IMR-90 (cell line): ENCODE measurements around the gene GCC1. TPM values are rescaled to one million over a fixed set of nuclear protein-coding genes. Genes with fewer than 3 reads are reported as not detected.

ENCODE experiments used
- ATAC-seq: fragments of 200-7000 bp; cut with Tn5 transposase; 2 replicates; pipeline ENCODE4 v1.9.1; 2020; ENCODE audit warnings: low read depth, mild to moderate bottlenecking, moderate library complexity
- BruUV-seq: library from RNA; stranded (reverse); fragments of 400-500 nt; replicated peaks from 2 replicates; lab custom pipeline; 2021; lab: Mats Ljungman, UMichigan
- CTCF ChIA-PET: fragments of 300-600 bp; formaldehyde crosslinking; extraction: SDS; loops from one replicate; lab custom pipeline; 2021; ENCODE audit warnings: antibody characterized with exemption; lab: Yijun Ruan, JAX
- POLR2A ChIA-PET: fragments of 300-600 bp; sonication (Branson Sonifier 250); formaldehyde crosslinking; loops from one replicate; lab custom pipeline; 2022; ENCODE audit warnings: antibody characterized with exemption; ENCODE audit not compliant: unreplicated experiment; lab: Charles Lee
- DNase-seq: peaks from one replicate; pipeline ENCODE4 v3.0.0; 2013
- H2AFZ ChIP-seq: replicated peaks from 2 replicates; pipeline ENCODE3; 2013; ENCODE audit warnings: low read length, mild to moderate bottlenecking; ENCODE audit not compliant: poor library complexity
- H2AK5ac ChIP-seq: 2 replicates; pipeline ENCODE4 v1.6.1; 2013; ENCODE audit warnings: low read depth, low read length, inconsistent platforms
- H2AK9ac ChIP-seq: replicated peaks from 2 replicates; pipeline ENCODE3; 2013; ENCODE audit warnings: mild to moderate bottlenecking, low read depth, low read length, moderate library complexity; ENCODE audit not compliant: poor library complexity
- H2BK120ac ChIP-seq: 2 replicates; pipeline ENCODE4 v1.6.1; 2013; ENCODE audit warnings: low read depth, low read length, inconsistent platforms
- H2BK15ac ChIP-seq: 3 replicates; pipeline ENCODE4 v1.6.1; 2013; ENCODE audit warnings: low read depth, low read length, inconsistent platforms
- H2BK20ac ChIP-seq: 2 replicates; pipeline ENCODE4 v1.6.1; 2013; ENCODE audit warnings: low read depth, mild to moderate bottlenecking, inconsistent platforms, low read length, moderate library complexity
- H2BK5ac ChIP-seq: 2 replicates; pipeline ENCODE4 v1.6.1; 2013; ENCODE audit warnings: mild to moderate bottlenecking, low read depth, low read length, inconsistent platforms; ENCODE audit not compliant: poor library complexity, severe bottlenecking
- H3K14ac ChIP-seq: replicated peaks from 2 replicates; pipeline ENCODE4 v1.6.1; 2013; ENCODE audit warnings: low read depth, low read length, inconsistent platforms
- H3K18ac ChIP-seq: 2 replicates; pipeline ENCODE4 v1.6.1; 2013; ENCODE audit warnings: low read depth, low read length, control low read depth
- H3K23ac ChIP-seq: 2 replicates; pipeline ENCODE4 v1.6.1; 2013; ENCODE audit warnings: low read depth, low read length, inconsistent platforms
- H3K27ac ChIP-seq: 2 replicates; pipeline ENCODE4 v1.5.1; 2013; ENCODE audit warnings: mild to moderate bottlenecking, control low read depth, low read length; ENCODE audit not compliant: insufficient read depth
- H3K27me3 ChIP-seq: 2 replicates; pipeline ENCODE4 v1.6.1; 2013; ENCODE audit warnings: low read length; ENCODE audit not compliant: control insufficient read depth, insufficient read depth
- H3K36me3 ChIP-seq: 2 replicates; pipeline ENCODE4 v1.6.1; 2013; ENCODE audit warnings: low read length, mixed read lengths; ENCODE audit not compliant: control insufficient read depth, insufficient read depth
- H3K4ac ChIP-seq: 2 replicates; pipeline ENCODE4 v1.6.1; 2013; ENCODE audit warnings: low read depth, low read length, inconsistent platforms
- H3K4me1 ChIP-seq: 2 replicates; pipeline ENCODE4 v1.6.1; 2013; ENCODE audit warnings: low read length, mixed read lengths; ENCODE audit not compliant: control insufficient read depth, insufficient read depth
- H3K4me2 ChIP-seq: 2 replicates; pipeline ENCODE4 v1.6.1; 2013; ENCODE audit warnings: low read depth, mild to moderate bottlenecking, control low read depth, low read length, moderate library complexity
- H3K4me3 ChIP-seq: 2 replicates; pipeline ENCODE4 v1.5.1; 2013; ENCODE audit warnings: low read depth, mild to moderate bottlenecking, control low read depth, low read length, moderate library complexity; ENCODE audit not compliant: insufficient read depth
- H3K56ac ChIP-seq: 2 replicates; pipeline ENCODE4 v1.6.1; 2013; ENCODE audit warnings: low read length, inconsistent platforms; ENCODE audit not compliant: insufficient read depth; ENCODE audit errors: extremely low read depth
- H3K79me1 ChIP-seq, 2 experiments: 2 replicates each; pipeline ENCODE4 v1.6.1; 2013; ENCODE audit warnings: low read length in 2 of 2, inconsistent platforms in 1 of 2, low read depth in 1 of 2
- H3K9ac ChIP-seq: 2 replicates; pipeline ENCODE4 v1.6.1; 2013; ENCODE audit warnings: low read depth, low read length, control low read depth
- H3K9me1 ChIP-seq: 2 replicates; pipeline ENCODE4 v1.6.1; 2013; ENCODE audit warnings: low read length, inconsistent platforms; ENCODE audit not compliant: insufficient read depth
- H3K9me3 ChIP-seq: 2 replicates; pipeline ENCODE4 v1.6.1; 2013; ENCODE audit warnings: low read length; ENCODE audit not compliant: control insufficient read depth, insufficient read depth
- H4K20me1 ChIP-seq: 2 replicates; pipeline ENCODE4 v1.6.1; 2013; ENCODE audit warnings: low read length, inconsistent platforms; ENCODE audit not compliant: insufficient read depth
- H4K5ac ChIP-seq: 2 replicates; pipeline ENCODE4 v1.6.1; 2013; ENCODE audit warnings: mild to moderate bottlenecking, low read depth, low read length, control low read depth
- H4K8ac ChIP-seq, 2 experiments: 2 replicates each; pipeline ENCODE4 v1.6.1; 2013; ENCODE audit warnings: low read depth in 2 of 2, low read length in 2 of 2, control low read depth in 1 of 2, inconsistent platforms in 1 of 2
- H4K91ac ChIP-seq: 2 replicates; pipeline ENCODE4 v1.6.1; 2013; ENCODE audit warnings: low read depth, low read length, inconsistent platforms; ENCODE audit not compliant: insufficient read depth
- MAZ ChIP-seq: IDR thresholded peaks from 2 replicates; pipeline ENCODE4 v1.6.1; 2012; ENCODE audit warnings: low read depth, mild to moderate bottlenecking, low read length, improper control_type of control experiment, moderate library complexity, borderline replicate concordance
- NFE2L2 ChIP-seq: fragments of 150-350 bp; IDR thresholded peaks from 2 replicates; pipeline ENCODE4 v1.6.1; 2016; ENCODE audit warnings: low read depth, mild to moderate bottlenecking, low read length
- RFX5 ChIP-seq: IDR thresholded peaks from 2 replicates; pipeline ENCODE4 v1.8.0; 2012; ENCODE audit warnings: low read depth, mild to moderate bottlenecking, low read length, moderate library complexity
- WGBS, 2 experiments: methylation state at CpG; one replicate each; pipeline versions ENCODE4 v1.1.5 to v1.1.7; 2013; ENCODE audit warnings: missing lambda C conversion rate in 2 of 2; ENCODE audit not compliant: insufficient read length in 1 of 2; ENCODE audit errors: extremely low coverage in 2 of 2; 5-methylcytosine and 5-hydroxymethylcytosine counted together
- dilution Hi-C: fragments of 300-500 bp; cut with HindIII; formaldehyde crosslinking; loops from one replicate; pipeline ENCODE4 v1.14.3; 2018; ENCODE audit warnings: low sequenced_read_pairs; ENCODE audit not compliant: unreplicated experiment
- in situ Hi-C: fragments of 300-500 bp; cut with MboI; formaldehyde crosslinking; loops from 3 replicates; pipeline ENCODE4 v1.14.3; 2019; ENCODE audit warnings: low sequenced_read_pairs, inconsistent platforms, mixed read lengths
- intact Hi-C: fragments of 100-400 bp; cut with micrococcal nuclease; formaldehyde crosslinking; loops from 2 replicates; pipeline ENCODE4 v1.10.0; 2022
- polyA plus RNA-seq, 3 experiments: library from polyadenylated mRNA; depleted of rRNA; stranded (reverse); fragments of >200 nt; gene quantifications; 2 replicates each; pipeline ENCODE4 v1.2.3, GENCODE V29; 2012; ENCODE audit warnings: low replicate concordance in 1 of 3
- total RNA-seq: library from RNA; depleted of rRNA; stranded (reverse); fragments of >200 nt; gene quantifications from 2 replicates; pipeline ENCODE4 v1.2.3, GENCODE V29; 2012
- TF ChIP-seq, protein P1 (sequence below): fragments of 150-350 bp; IDR thresholded peaks from 2 replicates; pipeline ENCODE4 v1.6.1; 2017; ENCODE audit warnings: mild to moderate bottlenecking, antibody characterized with exemption, low read length, low read depth

The GCC1 gene
- total and polyA plus RNA-seq, 2 of the 4 experiments (the other 2 are of a cell fraction) = 6.1 to 22.9 TPM

DNA sequence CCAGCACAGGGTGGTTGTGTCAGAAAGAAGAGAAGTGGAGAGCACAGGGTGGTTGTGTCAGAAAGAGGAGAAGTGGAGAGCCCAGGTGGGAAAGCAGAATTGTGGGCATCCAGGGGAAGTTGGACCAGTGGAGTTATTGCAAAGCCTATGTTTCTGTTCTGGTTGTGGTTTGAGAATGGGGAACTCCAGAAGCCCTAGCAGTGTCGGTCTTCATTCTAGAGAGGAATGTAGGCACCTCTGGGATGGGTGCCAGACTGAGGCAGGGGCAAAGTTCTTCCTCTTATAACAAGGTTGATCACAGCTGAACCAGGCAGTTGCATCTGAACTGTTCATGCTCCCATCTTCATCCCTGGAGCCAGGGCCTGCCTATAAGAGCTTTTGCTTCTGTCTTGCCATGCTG is 9.1 kb upstream of the GCC1 start:
- H3K18ac ChIP-seq = no peak overlapping the region
- no peak overlapping the region for H4K8ac ChIP-seq
- H3K4me3 ChIP-seq = no peak overlapping the region
- peaks cover 4% of the 10 kb centered on the region for H3K27me3 ChIP-seq
- TF ChIP-seq RFX5 (no peak), MAZ (no peak), NFE2L2 (no peak)
- TF ChIP-seq, protein P1, sequence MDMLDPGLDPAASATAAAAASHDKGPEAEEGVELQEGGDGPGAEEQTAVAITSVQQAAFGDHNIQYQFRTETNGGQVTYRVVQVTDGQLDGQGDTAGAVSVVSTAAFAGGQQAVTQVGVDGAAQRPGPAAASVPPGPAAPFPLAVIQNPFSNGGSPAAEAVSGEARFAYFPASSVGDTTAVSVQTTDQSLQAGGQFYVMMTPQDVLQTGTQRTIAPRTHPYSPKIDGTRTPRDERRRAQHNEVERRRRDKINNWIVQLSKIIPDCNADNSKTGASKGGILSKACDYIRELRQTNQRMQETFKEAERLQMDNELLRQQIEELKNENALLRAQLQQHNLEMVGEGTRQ = no peak
- peaks cover 6 to 7% of the 10 kb centered on the region in 2 experiments; a peak in 1 of 4 replicates for H3K79me1 ChIP-seq
- H3K9me3 ChIP-seq = no peaks in the 10 kb centered on the region
- H2AK9ac ChIP-seq = no peak overlapping the region
- no peak overlapping the region for H3K23ac ChIP-seq
- intact Hi-C loops = no loop called here
- H3K36me3 ChIP-seq = peaks cover 11% of the 10 kb centered on the region
- no CpG with 5 or more reads among the region's 1 CpG for WGBS, 2 experiments
- ATAC-seq (no peak), DNase-seq (no peak)
- no peaks in the 10 kb centered on the region; the same call in 1 of the 2 replicates for H3K9me1 ChIP-seq
- no peak overlapping the region for H2BK120ac ChIP-seq
- no peak overlapping the region for H3K14ac ChIP-seq
- dilution Hi-C loops = no loop called here
- CTCF ChIA-PET = no interaction called here
- BruUV-seq = no TSS peak
- H3K27ac ChIP-seq = no peak overlapping the region
- POLR2A ChIA-PET = no interaction called here
- H3K4ac ChIP-seq = no peak overlapping the region
- H2BK20ac ChIP-seq = no peak overlapping the region
- no peak overlapping the region for H3K56ac ChIP-seq
- H4K91ac ChIP-seq = no peak overlapping the region
- in situ Hi-C loops = no loop called here
- H4K20me1 ChIP-seq = no peaks in the 10 kb centered on the region
- H4K5ac ChIP-seq = no peak overlapping the region
- no peak overlapping the region for H3K9ac ChIP-seq
- no peak overlapping the region for H2AFZ ChIP-seq
- peaks cover under 1% of the 10 kb centered on the region; the same call in 1 of the 2 replicates for H3K4me1 ChIP-seq
- no peak overlapping the region for H3K4me2 ChIP-seq
- no peak overlapping the region for H2BK15ac ChIP-seq
- H2AK5ac ChIP-seq = no peak overlapping the region
- H2BK5ac ChIP-seq = no peak overlapping the region
